HG03045 (cell line): ENCODE data around the gene PROP1.
"Not testable (repeated sequence)": the region's sequence is repeated elsewhere in the genome, so short reads cannot be mapped to it uniquely, and the experiment has no call there.

Source experiments
- ATAC-seq: cut with Tn5 transposase; IDR thresholded peaks from one replicate; pipeline ENCODE4 v1.9.1; 2021; ENCODE audit warnings: mild to moderate bottlenecking, moderate library complexity; ENCODE audit not compliant: unreplicated experiment

Gene PROP1

GRCh38 chr5:177995691-177996595 lies at the start of gene PROP1:
Gene PROP1, minus strand, starts transcription at chr5:177996242. Its CDS starts 309 bp downstream, at chr5:177995933.
- ATAC-seq, result no peak

DNA sequence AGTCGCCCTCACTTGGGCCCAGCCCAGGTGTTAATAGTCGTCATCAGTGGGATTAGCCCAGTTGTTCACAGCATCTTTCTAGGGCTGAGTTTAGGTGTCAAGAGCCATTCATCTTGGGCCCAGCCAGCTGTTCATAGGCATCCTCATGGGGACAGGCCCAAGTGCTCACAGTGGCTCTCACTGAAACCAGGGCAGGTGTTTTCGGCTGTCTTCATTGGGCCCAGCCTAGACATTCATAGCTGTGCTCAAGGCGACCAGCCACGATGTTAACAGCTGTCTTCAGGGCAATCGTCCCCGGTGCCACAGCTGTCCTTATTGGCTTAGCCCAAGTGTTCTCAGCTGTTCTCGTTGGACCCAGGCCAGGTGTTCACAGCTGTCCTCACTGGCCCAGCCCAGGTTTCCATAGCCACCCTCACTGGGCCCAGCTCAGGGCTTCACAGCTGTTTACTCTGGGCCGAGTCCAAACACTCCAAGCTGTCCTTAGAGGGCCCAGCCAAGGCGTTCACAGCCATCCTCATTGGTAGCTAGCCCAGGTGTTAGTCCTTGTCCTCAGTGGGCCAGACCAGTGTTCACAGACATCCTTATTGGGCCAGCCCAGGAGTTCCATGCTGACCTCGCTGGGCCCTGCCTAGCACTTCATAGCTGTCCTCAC lies 23.5 kb upstream of the PROP1 start:
- not testable (repeated sequence) for ATAC-seq

GRCh38 chr5:178012758-178013157 lies 16.7 kb upstream of the PROP1 start:
- ATAC-seq, result not testable (repeated sequence)

DNA sequence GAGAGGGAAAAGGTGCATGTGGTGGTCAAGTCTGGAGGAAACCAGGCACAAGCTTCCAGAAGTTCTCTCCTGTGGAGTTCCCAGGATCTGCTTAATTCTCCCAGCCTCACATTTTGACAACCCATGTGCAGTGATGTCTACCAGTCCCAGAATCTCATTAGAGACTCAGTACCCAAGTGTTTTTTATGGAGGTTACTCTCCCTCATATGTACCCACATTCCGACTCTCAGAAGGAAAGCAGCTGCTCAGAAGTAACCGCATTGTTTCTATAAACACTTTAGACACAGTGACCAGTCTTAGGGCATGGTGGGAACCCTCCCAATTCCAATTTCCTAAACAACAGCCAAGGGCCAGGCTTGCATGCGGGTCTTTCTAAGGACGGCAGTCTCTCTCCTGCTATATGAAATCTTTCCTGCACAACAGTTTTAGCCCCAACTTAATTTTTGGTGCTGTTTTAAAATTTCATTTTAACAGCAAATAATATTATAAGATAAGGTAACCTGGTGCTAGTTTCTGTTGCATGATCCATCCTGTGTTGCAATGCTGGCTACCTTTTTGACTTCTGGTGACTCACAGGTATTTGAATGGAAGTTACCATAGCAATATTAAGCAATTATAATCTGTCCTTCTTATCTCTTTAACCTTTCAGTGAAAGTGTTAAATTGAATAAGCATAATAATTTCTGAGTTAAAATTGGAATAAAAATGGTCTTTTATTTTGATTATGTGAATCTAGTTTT lies 15.9 kb upstream of the PROP1 start:
- not testable (repeated sequence) for ATAC-seq

DNA sequence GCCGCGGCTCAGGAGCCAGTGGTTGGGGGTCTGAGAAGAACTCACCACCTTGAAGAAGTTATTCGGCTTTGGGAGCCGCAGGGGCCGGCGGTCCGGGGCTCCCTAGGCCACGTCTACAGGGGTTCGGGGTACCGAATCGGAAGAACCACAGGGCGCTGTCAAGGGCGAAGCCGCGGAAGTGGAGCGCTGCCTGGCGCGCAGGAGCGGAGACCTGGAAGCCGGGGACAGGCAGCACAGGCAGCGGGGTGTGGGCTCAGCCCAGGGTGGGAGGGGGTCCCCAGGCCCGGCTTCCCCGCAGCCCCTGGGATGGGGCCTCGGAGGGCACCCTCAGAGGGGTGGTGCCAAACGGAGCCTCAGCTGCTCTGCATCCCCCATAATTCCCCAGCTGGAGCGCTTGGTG lies 11.2 kb upstream of the PROP1 start:
- ATAC-seq, result not testable (repeated sequence)

DNA sequence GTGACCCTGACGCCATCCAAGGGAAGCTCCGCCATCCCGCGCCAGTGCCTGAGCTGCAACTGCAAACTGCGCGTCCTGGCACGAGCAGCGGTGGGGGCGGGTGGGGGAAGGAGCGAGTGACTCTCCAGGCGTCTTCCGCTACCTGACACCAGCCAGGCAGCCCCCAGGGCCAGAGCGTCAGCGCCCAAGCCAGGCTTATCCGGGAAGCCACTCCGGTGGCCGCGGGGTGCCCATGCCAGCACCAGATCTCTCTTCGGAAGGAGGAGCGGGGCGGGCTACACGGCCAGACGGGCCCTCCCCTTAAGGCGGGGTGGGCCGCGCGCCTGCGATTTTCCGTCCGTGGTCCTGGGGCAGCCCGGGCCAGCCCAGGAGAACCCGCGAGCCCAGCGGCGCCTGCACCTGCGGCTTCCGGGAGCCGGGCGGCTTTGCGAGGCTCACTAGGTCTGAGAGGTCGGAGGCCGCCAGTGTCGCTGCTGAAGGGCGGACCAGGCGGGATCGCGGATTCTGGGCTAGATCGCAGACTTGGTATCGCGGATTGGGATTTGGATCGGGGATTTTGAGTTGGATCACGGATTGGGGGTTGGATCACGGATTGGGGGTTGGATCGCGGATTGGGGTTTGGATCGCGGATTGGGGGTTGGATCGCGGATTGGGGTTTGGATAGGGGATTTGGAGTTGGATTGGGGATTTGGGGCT lies 10.6 kb upstream of the PROP1 start:
- peak; percentile 73 for ATAC-seq

GRCh38 chr5:178006181-178006535 lies 10.1 kb upstream of the PROP1 start:
- peak; percentile 24 for ATAC-seq

- ATAC-seq, result no peak
These were observed 1.8 kb upstream of the PROP1 start for GRCh38 chr5:177997846-177998245.

DNA sequence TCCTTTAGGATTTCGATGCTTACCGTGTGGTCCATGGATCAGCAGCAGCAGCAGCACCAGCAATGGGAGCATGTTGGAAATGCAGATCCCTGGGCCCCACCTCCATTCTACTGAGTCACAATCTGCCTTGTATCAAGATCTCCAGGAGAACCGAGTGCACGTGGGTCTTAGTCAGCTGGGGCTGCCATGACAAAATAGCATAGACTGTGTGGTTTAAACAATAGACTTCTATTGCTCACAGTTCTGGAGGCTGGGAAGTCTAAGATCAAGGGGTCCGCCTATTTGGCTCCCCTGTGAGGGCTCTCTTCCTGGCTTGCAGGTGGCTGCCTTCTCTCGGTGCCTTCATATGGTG lies 1.3 kb upstream of the PROP1 start:
- no peak for ATAC-seq

DNA sequence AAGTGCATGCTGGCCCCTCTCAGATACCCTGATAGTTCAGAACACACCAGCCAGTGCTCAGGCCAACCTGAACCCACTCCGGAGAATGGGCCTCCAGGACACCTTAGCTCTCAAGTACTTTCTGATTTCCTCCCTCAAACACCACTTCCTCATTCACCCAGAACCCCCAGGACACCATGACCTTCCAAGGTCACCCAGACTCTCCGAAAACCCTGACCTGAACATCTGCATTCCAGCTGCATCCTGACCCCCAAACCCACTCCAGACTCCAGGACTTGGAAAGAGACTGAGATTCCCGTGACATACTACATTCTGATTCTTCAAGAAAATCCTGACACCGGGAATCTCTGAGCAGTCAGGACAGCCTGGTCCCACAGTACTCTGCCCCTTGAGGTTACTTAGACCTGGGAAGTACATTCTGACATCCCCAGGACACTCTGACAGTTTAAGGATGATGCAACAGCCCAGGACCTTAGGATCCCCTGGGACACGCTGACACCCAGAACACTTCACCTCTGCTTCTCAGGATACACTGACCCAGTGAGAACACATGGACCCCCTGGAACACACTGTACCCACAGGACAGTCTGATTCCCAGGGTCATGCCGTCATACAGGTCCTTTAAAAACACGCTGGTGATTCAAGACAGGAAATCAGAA lies 747 bp upstream of the PROP1 start:
- ATAC-seq, result no peak

DNA sequence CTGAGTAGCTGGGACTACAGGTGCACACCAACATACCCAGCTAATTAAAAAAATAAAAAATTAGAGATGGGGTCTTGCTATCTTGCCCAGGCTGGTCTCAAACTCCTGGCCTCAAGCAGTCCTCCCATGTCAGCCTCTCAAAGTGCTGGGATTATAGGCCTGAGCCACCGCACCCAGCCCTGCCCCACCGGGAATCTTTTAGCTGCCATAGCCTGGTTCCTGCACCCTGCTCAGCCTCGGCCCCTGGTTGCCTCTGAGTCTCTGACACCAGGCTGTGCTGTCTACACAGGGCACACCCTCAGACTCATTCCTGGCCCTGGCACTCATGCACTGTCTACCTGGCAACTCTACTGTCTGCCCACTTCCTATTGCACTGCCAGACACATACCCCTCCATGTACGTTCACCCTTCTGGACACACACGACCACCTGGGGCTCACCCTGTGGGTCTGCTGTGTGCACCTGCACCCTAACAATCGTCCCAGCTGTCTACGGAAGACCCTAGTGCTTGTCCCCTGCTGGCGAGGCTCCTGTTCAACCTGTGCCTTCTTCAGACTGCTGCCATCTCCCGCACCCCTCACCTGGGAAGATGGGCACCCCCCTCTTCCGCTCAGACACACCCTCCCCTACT lies 1.4 kb downstream of the PROP1 start:
- no peak for ATAC-seq

DNA sequence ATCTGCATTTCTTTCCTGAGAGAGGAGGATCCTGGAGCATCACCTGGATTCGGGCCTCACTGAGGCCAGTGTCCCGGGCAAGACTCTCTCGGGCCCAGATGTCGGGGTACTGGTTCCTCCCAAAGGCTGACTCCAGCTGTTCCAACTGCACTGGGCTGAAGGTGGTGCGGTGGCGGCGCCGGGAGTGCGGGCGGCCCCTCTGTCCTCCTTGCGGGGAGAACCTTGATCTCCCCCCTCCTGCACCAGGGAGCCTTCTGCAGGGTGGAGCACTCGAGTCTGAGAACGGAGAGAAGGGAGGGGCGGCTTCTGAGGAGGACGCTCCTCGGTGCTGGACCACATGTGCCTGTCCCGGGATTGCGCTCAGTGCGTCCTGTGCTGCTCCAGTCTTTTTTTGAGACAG lies 2.0 kb downstream of the PROP1 start:
- ATAC-seq, result no peak

- ATAC-seq, result no peak
These were observed 3.6 kb downstream of the PROP1 start for GRCh38 chr5:177992466-177992865.

DNA sequence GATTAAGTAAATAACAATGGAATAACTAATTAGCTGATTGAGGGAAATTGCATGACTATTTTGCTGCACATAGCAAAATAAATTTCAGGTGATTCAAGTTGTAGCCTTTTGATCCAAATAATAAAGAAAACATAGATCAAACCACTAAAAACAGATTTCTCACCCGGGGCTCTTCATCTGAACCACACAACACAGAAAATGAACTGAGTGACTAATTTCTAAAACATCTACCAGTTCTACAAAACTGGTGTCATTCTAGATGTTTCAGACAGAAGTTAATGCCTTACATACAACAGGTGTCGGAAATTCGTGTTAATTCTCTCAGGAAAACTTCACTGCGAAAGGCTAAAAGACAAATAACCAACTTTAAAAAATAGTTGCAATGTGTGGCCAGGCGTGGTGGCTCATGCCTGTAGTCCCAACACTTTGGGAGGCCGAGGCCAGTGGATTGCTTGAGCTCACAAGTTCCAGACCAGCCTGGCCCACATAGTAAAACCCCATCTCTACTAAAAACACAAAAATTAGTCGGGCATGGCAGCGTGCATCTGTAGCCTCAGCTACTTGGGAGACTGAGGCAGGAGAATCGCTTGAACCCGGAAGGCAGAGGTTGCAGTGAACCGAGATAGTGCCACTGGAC lies 6.9 kb downstream of the PROP1 start:
- no peak for ATAC-seq

DNA sequence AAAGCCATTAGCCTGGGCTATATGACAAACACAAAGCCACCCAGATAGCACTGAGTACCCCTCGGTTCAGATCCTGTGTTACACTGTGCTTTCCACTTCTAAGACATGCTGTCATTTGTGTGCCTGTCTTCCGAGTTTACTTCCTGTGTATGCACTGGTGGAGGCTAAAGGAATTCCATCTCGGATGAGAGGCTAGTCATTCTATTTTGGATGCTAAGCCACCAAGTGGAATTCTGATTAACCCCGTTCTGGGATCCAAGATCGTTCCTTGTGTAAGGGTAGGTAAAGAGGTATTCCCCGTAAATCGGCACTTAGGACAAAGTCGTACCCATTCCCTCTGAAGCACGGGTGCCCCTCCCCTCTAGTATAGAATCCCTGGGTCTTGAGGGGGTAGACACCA lies 8.7 kb downstream of the PROP1 start:
- no peak for ATAC-seq

- no peak for ATAC-seq
These were observed 10.5 kb downstream of the PROP1 start for GRCh38 chr5:177985430-177986040.

DNA sequence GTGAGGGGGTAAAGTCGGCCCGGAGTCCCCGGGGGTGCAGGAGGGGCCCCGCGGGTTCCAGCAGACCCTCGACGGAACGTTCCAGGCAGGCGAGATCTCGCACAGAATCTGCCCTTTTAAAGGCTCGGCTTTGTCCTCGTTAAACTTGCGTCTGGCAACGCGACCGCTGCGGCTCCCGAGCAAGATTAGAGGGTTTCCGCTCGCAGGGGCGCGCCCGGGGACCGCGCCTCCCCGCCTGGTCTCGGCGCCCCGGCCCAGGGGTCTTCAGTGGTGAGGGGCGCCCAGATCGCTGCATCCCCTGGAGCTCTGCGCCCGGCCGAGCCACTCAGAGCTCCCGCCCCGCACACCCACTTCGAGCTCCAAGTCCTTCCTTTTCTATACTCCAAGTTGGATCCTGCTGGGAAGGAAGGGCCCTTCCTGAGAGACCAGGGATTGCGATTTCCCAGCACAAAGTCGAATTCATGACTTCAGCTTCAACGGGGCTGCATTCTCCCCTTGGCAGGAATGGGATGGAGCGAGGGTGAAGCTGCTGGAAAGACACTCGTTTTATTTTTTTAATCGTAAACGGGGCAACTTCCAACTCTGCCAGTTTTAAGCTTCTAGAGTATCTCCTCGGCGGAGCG lies 11.3 kb downstream of the PROP1 start:
- ATAC-seq, result no peak

- ATAC-seq, result no peak
These were observed 12.1 kb downstream of the PROP1 start for GRCh38 chr5:177983763-177984583.
